ENCODE results near the gene AP5S1. TPM values are rescaled to one million over a fixed set of nuclear protein-coding genes. Genes with fewer than 3 reads are reported as not detected.

AP5S1 gene
- total and polyA plus RNA-seq, 9 of the 15 experiments (the other 6 are each of a cell fraction or from before 2014, with no cell fraction given), result 2.6 to 8.8 (median 4.4) TPM

DNA sequence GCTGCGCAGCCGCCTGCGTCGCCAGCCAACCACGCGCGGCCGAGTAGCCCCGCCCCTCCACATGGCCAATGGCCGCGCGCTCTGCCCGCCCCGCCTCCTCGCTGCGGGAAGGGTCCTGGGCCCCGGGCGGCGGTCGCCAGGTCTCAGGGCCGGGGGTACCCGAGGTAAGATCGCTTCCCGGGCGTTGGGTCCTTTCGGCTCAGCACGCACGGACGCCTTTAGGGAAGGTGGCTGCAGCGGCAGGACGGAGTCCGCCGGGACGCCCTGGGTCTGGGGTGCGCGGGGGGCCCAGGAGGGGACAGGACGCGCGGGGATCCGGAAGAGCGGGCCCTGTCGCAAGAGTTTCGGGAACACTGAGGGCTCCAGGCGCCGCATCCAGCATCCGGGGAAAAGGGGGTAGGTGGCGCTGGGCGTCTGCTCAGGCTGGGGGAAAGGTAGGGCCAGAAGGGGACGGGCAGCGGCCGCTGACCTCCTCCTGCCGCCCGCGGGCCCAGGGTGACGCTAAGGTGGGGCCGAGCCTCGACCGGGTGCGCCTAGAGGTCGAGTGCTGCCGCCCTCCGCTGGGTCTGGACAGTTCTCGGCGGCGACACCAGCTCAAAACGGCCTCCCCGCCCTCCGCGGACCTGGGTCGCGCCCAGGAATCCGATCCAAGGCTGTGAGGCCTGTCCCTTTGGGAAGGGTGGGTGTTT is 26.5 kb downstream of the AP5S1 start, which contains the start of gene MAVS (continued):
- TF ChIP-seq ELF1 (tag; IDR thresholded peaks at IDR 0.05) (peak; percentile 61), ZKSCAN8 (CRISPR knock-in tag; IDR thresholded peaks at IDR 0.05) (no peak), ZNF253 (CRISPR knock-in tag; conservative IDR thresholded peaks at IDR 0.05) (no peak), NCOA4 (IDR thresholded peaks at IDR 0.05; ENCODE audit: partially characterized antibody) (no peak), SIX5 (IDR thresholded peaks at IDR 0.05; ENCODE audit: borderline replicate concordance in 1 of 2, insufficient read depth in 1 of 2, low read depth in 1 of 2, low read length in 2 of 2) (no peak), PRPF4 (IDR thresholded peaks at IDR 0.05; ENCODE audit: insufficient read depth, low read depth, low read length, poor library complexity, severe bottlenecking) (no peak), BMI1 (IDR thresholded peaks at IDR 0.05; ENCODE audit: low read length) (no peak), THAP7 (CRISPR knock-in tag; IDR thresholded peaks at IDR 0.05) (no peak), POLR2A (conservative IDR thresholded peaks at IDR 0.05) (peak; percentile 84), RBM22 (IDR thresholded peaks at IDR 0.05; ENCODE audit: low read depth, low read length, poor library complexity, severe bottlenecking) (no peak), GTF2A2 (tag; IDR thresholded peaks at IDR 0.05) (no peak), ZFP30 (CRISPR knock-in tag; IDR thresholded peaks at IDR 0.05; ENCODE audit: borderline replicate concordance) (no peak), HDAC8 (tag; IDR thresholded peaks at IDR 0.05) (no peak), ZNF583 (CRISPR knock-in tag; IDR thresholded peaks at IDR 0.05) (no peak), SAP30 (IDR thresholded peaks at IDR 0.05; ENCODE audit: borderline replicate concordance, insufficient read depth, low read depth, low read length, poor library complexity, severe bottlenecking) (peak; percentile 48)
- TF ChIP-seq, protein P1, sequence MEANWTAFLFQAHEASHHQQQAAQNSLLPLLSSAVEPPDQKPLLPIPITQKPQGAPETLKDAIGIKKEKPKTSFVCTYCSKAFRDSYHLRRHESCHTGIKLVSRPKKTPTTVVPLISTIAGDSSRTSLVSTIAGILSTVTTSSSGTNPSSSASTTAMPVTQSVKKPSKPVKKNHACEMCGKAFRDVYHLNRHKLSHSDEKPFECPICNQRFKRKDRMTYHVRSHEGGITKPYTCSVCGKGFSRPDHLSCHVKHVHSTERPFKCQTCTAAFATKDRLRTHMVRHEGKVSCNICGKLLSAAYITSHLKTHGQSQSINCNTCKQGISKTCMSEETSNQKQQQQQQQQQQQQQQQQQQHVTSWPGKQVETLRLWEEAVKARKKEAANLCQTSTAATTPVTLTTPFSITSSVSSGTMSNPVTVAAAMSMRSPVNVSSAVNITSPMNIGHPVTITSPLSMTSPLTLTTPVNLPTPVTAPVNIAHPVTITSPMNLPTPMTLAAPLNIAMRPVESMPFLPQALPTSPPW (CRISPR knock-in tag; IDR thresholded peaks at IDR 0.05), result peak; percentile 85
- TF ChIP-seq, protein P2, sequence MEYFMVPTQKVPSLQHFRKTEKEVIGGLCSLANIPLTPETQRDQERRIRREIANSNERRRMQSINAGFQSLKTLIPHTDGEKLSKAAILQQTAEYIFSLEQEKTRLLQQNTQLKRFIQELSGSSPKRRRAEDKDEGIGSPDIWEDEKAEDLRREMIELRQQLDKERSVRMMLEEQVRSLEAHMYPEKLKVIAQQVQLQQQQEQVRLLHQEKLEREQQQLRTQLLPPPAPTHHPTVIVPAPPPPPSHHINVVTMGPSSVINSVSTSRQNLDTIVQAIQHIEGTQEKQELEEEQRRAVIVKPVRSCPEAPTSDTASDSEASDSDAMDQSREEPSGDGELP (CRISPR knock-in tag; IDR thresholded peaks at IDR 0.05; ENCODE audit: borderline replicate concordance), result peak; percentile 68
- TF ChIP-seq, protein P3, sequence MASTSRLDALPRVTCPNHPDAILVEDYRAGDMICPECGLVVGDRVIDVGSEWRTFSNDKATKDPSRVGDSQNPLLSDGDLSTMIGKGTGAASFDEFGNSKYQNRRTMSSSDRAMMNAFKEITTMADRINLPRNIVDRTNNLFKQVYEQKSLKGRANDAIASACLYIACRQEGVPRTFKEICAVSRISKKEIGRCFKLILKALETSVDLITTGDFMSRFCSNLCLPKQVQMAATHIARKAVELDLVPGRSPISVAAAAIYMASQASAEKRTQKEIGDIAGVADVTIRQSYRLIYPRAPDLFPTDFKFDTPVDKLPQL (IDR thresholded peaks at IDR 0.05; ENCODE audit: extremely low read depth, insufficient read length), result no peak
- TF ChIP-seq, protein P4, sequence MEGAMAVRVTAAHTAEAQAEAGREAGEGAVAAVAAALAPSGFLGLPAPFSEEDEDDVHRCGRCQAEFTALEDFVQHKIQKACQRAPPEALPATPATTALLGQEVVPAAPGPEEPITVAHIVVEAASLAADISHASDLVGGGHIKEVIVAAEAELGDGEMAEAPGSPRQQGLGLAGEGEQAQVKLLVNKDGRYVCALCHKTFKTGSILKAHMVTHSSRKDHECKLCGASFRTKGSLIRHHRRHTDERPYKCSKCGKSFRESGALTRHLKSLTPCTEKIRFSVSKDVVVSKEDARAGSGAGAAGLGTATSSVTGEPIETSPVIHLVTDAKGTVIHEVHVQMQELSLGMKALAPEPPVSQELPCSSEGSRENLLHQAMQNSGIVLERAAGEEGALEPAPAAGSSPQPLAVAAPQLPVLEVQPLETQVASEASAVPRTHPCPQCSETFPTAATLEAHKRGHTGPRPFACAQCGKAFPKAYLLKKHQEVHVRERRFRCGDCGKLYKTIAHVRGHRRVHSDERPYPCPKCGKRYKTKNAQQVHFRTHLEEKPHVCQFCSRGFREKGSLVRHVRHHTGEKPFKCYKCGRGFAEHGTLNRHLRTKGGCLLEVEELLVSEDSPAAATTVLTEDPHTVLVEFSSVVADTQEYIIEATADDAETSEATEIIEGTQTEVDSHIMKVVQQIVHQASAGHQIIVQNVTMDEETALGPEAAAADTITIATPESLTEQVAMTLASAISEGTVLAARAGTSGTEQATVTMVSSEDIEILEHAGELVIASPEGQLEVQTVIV (CRISPR knock-in tag; IDR thresholded peaks at IDR 0.05; ENCODE audit: borderline replicate concordance), result no peak

Measured in K562 (cell line).